Activated T-cell treated with anti-CD3 and anti-CD28 coated beads for 24 hours (primary cell): Measurements from ENCODE around the gene ICA1.

Experiments
- DNase-seq: peaks from one replicate; pipeline ENCODE4 v3.0.0-alpha.2; 2020; ENCODE audit warnings: low read depth

ICA1 gene

GRCh38 chr7:8200316-8200715, 61.7 kb downstream of the ICA1 start:
- no peak for DNase-seq

GRCh38 chr7:8197994-8198698, 63.8 kb downstream of the ICA1 start:
- DNase-seq: no peak

DNA sequence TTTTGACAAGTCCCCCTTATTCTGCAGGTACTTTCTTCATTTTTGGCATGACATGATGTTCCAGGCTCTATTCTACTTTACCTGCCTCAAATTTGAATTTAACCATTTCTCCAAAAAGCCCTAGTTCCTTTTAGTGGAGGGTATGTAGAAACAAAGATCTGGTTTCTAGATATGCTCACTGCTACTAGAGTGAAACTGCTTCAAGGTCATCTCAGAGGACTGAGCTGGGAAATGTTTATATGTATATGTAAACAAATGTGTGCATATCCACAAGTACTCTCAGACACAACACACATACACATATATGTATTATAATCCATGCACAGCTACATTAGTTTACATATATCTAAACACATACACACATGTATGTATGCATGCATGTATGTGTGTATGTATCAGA, 69.1 kb downstream of the ICA1 start:
- DNase-seq: no peak

- peak; percentile 49 for DNase-seq
These were observed 71.7 kb downstream of the ICA1 start for GRCh38 chr7:8190119-8190895.

GRCh38 chr7:8189625-8190024, 72.3 kb downstream of the ICA1 start:
- no peak for DNase-seq

DNA sequence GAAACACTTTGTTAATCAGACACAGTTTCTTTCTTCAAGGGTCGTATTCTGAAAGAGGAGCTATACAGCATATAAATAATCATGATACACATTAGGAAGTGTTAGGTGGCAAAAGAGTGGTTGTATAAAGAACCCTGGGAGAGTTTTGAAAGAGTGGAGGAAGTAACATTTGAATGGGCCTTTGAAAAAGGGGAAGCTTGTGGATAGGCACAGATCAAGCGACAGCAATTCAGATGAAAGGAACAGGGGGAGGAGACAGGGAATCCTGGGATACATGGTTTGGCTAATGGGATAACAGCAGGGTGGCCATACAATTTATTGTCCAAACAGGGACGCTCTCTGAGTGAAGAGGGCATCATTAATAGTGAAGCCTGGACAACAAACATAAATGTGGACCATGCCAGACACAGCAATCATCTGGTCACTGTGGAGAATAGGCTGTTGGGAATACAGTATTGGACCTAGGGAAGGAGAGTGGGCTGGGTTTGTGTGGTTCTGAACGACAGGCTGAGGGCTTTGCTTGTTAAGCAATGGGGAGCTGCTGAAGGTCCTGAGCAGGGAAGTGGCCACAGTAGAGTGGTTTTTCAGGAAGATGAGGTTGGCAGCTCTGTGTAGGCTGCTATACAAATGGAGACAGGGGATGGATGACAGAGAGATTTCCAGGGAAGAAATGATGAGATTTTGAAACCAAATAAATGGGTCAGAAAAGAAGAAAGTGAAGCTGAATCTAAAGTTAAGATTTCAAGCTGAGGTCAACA, 75.9 kb downstream of the ICA1 start:
- DNase-seq: no peak

DNA sequence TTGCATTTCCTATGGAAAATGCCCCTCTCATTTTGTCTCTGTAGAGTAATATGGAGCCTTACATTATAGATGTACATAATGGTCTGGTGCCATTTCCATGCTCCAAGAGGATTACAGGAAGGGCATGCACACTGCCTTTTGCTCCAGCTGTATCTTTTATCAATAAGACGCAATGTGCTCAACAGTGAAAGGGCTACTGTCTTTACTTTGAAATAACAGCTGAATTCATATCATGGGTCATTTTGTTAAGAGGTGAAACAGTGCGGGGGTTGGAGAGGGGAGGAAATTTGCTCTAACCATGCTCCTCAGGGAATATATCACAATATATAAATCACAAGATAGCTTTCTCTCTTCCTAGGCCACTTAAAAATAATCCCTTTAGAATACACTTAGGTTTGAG, 77.7 kb downstream of the ICA1 start:
- DNase-seq: no peak

GRCh38 chr7:8179486-8179885, 82.5 kb downstream of the ICA1 start:
- no peak for DNase-seq

DNA sequence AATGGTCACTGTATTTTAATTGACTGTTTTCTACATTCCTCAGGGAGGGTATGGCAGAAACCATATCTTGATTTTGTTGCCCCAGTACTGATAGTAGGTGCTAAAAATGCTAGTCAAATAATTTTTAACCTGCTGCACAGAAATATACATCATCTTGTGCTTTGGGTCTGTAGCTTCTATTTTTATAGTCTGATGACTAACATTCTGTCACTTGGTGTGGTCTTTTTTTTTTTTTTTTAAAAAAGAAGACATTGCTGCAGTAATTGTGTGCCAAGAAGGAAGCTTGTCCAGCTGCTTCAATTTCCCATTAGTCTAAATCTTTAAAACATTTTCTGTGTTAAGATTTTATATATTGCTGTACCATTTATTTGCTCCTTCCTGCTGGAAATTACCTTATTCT, 83.6 kb downstream of the ICA1 start:
- no peak for DNase-seq

GRCh38 chr7:8177109-8177933, 84.6 kb downstream of the ICA1 start:
- no peak for DNase-seq

DNA sequence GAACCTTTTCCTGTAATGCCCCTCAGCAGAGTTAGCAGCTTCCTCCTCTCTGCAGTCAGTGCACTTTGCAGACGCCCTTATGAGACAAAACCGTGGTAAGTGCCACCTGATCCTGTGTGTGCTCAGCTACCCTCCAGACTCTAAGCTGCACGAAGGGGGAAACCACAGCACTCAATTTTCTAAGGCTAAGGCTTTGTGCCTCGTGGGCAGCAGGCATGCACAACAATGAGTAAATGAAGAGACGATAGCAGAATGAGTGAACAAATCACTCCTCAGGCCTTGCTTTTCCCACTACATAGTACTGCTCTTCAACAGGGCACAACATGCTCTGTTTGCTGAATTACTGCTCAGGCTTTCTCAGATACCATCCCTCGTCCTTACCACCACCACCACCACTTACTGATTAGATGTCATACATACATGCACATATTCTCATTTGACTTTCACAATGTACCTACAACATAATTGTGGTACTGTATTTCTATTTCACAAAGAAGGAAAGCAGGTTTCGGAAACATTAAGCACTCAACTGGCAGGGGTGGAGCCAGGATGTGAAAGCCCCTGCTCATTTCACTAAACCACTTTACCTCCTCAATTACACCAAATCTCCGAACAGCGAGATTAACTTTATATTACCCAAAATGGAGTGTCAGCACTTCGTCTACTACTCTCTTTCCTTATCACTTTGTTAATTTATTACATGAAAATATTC, 85.4 kb downstream of the ICA1 start:
- DNase-seq: peak; percentile 42

DNA sequence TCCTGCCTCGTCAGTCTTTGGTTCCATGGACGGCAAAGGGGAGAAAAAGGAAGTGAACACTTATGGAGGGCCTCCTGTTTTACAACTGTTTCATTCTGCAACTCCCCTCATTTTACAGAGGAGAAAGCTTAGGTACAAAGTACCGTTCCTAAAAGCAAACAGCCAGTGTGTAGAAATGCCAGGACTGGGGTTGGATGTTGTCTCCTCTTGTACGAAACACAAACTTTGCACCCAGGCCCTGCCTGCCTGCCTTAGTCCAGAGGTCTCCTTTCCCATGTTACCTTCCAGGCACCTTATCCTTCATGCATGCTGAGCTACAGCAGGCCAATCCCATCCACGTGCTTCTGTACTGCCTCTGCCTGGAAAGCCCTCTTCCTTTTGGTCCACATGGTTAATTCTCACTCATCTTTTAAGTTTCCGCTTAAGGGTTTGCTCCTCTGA, 86.0 kb downstream of the ICA1 start:
- DNase-seq: no peak

DNA sequence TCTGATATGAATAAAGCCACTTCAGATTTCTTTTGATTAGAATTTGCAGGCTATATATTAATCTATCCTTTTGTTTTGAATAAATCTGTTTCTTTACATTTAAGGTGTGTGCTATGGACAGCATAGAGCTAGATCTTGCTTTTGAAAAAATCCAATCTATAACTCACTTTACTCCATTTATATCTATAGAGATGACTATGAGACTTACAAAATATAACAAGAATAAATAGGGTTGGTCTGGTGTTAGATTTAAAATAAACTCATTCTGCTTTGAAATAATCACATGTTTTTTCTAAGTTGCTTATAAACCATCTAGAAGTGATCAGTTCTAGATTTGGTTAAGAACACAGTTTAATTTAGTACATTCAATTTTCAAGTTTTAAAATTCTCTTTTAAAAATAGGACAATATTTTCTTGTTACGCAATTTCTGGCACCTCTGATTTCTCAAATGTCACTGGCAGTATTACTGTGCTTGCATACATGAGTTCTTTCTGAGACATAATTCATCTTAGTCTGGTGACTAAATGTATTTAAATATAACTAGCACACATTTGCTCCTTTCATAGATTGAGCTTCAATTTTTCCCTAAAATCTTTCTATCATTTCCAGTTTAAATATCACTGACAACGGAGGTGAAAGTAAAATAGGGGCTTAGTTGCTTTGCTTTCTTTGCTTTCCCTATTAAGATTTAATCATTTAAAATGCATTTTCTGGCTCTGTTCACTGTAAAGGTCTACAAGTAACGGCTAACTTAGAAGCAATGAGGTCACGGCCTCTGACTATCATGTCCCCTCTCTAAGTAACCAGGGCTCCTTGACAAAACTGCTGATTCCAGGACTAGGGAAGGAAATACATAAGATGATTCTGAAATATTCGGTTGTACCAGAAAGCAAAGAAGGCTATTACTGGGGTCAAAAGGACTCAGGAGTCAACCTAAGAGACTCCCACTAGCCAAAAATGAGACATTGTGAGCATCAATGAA, 89.3 kb downstream of the ICA1 start:
- DNase-seq: no peak

GRCh38 chr7:8169171-8169570, 92.8 kb downstream of the ICA1 start:
- DNase-seq: no peak

DNA sequence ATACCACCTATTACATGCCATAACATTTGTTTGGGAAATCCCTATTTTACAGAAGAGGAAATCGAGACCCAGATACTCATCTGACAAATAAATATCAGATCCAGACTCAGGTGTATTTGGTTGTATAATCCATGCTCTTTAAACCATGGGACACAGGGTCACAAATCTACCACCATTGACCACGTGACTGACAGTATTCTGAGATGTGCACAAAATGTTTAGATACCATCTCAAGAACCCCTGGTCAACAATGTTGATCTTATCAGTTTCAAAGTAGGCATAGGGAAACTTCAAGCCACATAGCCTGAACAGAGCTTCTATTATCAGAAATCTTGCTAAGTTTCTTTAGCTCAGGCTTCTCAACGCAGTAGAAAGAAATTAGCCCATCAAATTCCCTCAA, 93.6 kb downstream of the ICA1 start:
- DNase-seq: no peak

- DNase-seq: no peak
These were observed 96.8 kb downstream of the ICA1 start for GRCh38 chr7:8165150-8165549.

- no peak for DNase-seq
These were observed 99.8 kb downstream of the ICA1 start for GRCh38 chr7:8162181-8162580.

DNA sequence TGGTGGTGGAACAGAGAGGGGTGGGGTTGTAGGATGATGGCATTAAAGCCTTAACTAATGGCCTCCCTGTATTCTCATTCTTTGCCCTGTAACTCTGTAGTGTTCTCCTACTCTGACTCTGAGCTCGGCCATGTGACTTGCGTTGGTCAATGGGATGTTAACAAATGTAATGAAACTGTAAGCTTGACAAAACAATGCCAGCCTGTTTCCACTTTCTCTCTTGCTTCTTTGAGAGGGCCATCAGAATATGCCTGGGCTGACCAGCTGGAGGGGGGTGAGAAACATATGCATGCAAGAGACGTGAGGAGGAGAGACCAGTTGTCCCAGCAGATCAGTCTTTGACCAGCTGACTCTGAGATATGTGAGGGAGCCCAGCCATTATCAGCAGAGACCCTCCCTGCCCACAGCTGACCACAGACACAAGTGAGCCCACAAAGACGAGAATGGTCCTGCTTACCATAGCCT, 100.6 kb downstream of the ICA1 start:
- no peak for DNase-seq

- no peak for DNase-seq
These were observed 101.1 kb downstream of the ICA1 start for GRCh38 chr7:8160779-8161345.

- DNase-seq: no peak
These were observed 101.7 kb downstream of the ICA1 start for GRCh38 chr7:8160250-8160649.
